C4-2B (cell line): ENCODE data around the gene P2RX6.

ENCODE experiments used
- H3K27ac ChIP-seq: fragments of 450-650 bp; 2 replicates; pipeline ENCODE4 v1.5.1; 2017
- ZFX ChIP-seq: fragments of 450-650 bp; IDR thresholded peaks from 2 replicates; pipeline ENCODE4 v1.6.1; 2017
- TF ChIP-seq, protein P1 (sequence below): fragments of 450-650 bp; conservative IDR thresholded peaks from 2 replicates; pipeline ENCODE4 v1.5.1; 2017; ENCODE audit warnings: mild to moderate bottlenecking

P2RX6 gene

DNA sequence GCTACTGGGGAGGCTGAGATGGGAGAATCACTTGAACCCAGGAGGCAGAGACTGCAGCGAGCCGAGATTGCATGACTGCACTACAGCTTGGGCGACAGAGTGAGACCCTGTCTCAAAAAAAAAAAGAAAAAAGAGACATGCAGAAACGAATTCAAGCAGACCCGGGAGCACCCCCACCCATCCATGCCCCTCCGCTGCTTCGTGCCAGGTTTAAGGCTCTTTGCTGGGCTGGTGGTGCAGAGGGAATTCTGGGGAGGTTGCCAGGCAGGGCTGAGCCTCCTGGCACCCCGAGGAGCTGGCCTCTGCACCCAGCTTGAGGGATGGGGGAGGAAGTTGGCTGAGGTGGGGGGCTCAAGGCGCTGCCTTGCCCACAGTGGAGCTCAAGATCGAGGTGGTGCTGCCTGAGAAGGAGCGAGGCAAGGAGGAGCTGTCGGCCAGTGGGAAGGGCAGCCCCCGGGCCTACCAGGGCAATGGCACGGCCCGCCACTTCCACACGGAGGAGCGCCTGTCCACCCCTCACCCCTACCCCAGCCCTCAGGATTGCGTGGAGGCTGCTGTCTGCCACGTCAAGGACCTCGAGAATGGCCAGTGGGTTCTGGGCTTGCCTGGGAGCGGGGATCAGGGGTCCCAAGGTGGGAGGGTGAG, 41.9 kb upstream of the P2RX6 start:
- no peak for TF ChIP-seq ZFX
- TF ChIP-seq, protein P1, sequence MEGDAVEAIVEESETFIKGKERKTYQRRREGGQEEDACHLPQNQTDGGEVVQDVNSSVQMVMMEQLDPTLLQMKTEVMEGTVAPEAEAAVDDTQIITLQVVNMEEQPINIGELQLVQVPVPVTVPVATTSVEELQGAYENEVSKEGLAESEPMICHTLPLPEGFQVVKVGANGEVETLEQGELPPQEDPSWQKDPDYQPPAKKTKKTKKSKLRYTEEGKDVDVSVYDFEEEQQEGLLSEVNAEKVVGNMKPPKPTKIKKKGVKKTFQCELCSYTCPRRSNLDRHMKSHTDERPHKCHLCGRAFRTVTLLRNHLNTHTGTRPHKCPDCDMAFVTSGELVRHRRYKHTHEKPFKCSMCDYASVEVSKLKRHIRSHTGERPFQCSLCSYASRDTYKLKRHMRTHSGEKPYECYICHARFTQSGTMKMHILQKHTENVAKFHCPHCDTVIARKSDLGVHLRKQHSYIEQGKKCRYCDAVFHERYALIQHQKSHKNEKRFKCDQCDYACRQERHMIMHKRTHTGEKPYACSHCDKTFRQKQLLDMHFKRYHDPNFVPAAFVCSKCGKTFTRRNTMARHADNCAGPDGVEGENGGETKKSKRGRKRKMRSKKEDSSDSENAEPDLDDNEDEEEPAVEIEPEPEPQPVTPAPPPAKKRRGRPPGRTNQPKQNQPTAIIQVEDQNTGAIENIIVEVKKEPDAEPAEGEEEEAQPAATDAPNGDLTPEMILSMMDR, result no peak
- H3K27ac ChIP-seq, result no peak overlapping the region

DNA sequence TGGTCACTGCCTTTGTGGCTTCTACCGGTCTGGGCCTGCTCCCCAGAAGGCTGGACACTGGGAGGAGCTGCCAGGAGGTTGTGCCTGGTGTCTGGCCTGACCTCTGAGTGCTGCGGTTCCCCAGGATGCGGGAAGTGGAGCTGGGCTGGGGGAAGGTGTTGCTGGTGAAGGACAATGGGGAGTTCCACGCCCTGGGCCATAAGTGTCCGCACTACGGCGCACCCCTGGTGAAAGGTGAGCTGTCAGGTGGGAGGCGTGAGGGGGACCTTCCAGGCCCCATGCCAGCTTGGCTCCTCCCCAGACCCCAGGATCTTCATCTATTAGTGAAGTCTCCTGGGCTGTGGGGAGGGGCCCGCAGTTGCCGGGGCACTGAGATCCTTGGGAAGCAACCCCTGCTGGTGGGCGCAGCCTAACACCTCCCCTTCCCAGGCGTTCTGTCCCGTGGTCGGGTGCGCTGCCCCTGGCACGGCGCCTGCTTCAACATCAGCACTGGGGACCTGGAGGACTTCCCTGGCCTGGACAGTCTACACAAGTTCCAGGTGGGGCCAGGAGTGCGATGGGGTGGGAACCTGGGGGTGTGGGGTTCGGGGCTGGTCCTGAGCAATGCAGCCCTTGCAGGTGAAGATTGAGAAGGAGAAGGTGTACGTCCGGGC, 41.2 kb upstream of the P2RX6 start:
- TF ChIP-seq, protein P1, result no peak
- no peak for TF ChIP-seq ZFX
- H3K27ac ChIP-seq, result no peak overlapping the region

DNA sequence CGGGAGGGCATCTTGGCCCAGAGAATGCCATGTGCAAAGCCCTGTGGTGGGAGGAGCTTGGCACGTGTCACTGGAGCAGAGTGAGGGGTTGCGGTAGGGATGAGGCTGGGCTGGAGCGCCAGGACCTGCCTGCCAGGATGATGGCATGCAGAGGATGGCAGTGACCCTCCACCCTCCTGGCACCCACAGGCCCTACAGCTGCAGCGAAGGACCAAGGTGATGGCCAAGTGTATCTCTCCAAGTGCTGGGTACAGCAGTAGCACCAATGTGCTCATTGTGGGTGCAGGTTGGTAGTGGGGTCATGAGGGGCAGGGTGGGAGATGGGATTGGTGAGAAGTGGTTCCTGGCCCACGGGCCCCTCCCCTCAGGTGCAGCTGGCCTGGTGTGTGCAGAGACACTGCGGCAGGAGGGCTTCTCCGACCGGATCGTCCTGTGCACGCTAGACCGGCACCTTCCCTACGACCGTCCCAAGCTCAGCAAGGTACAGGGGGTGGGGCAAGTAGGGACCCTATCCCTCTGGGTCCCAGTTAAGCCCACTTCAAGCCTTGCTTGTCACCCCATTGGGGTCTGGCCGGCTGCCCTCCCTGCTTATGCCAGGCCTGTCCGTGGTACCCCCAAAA, 40.5 kb upstream of the P2RX6 start:
- TF ChIP-seq, protein P1, result no peak
- TF ChIP-seq ZFX, result no peak

DNA sequence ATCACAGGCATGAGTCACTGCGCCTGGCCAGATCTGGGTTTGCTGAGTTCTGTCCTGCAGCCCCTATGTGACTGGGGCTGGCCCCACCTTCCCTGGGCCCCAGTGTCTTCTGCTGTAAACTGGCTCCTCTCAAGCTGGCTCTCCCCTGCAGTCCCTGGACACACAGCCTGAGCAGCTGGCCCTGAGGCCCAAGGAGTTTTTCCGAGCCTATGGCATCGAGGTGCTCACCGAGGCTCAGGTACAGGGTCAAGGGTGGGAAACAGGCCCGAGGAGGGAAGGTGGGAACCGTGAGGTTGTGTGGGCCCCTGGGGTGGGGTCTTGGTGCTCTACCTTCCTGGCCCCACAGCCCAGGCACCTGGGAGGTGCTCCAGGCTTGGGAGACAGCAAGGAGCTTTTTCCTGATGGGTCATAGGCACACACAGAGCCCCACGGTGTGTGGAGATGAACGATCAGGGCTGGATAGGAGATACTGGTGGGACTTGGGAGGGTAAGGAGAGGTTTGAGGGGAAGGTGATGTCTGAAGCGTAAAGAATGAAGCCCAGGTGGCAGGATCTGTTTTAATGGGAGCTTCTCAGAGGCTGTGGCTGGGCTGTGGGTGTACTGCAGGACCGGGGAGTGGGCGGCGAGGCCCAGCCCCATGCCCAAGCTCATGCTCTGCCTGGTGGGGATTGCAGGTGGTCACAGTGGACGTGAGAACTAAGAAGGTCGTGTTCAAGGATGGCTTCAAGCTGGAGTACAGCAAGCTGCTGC, 39.2 kb upstream of the P2RX6 start:
- no peak for TF ChIP-seq ZFX
- TF ChIP-seq, protein P1, result no peak

More for the DNA sequence above, 40.5 kb upstream of the P2RX6 start:
- H3K27ac ChIP-seq, result no peak overlapping the region

DNA sequence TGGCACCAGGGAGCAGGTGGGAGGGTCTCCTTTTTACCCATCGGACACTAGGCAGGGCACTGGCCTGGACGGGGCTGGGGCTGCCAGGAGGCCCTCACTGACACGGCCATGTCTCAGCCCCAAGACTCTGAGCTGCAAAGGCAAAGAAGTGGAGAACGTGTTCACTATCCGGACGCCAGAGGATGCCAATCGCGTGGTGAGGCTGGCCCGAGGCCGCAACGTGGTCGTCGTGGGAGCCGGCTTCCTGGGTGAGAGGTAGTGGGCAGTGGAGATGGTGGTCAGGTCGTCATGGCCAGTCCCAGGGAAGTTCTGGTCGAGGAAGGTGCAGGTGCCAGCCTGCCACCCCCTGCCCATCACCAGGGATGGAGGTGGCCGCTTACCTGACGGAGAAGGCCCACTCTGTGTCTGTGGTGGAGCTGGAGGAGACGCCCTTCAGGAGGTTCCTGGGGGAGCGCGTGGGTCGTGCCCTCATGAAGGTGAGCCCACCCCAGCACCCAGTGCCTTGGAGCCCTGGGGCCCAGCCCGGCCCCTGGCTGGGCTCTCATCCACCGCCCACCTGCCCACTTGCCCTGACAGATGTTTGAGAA, 38.6 kb upstream of the P2RX6 start:
- TF ChIP-seq, protein P1, result no peak
- no peak for TF ChIP-seq ZFX
- no peak overlapping the region for H3K27ac ChIP-seq

More for the DNA sequence above, 39.2 kb upstream of the P2RX6 start:
- no peak overlapping the region for H3K27ac ChIP-seq

DNA sequence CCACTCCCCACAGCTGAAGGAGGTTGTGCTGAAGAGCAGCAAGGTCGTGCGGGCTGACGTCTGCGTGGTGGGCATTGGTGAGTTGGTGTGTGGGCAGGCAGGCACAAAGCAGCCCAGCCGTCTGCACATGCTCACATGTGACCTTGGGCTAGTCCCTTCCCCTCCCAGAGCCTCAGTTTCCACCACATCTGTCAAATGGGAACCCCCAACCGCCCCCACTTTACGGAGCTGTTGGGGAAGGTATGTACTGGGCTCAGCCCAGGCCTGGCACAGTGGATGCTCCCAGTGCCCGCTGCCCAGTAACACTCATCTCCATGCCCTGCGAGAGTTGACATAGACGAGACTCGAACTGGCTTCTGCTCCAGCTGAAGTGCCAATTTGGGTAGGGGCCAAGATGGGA, 37.9 kb upstream of the P2RX6 start:
- TF ChIP-seq, protein P1, result no peak
- no peak for TF ChIP-seq ZFX

More for the DNA sequence above, 37.9 kb upstream of the P2RX6 start:
- H3K27ac ChIP-seq, result no peak overlapping the region
